Ecto neural progenitor cell (in vitro differentiated cells): Measurements from ENCODE around the gene S100A2.
"Not testable (repeated sequence)": the region's sequence is repeated elsewhere in the genome, so short reads cannot be mapped to it uniquely, and the experiment has no call there.

Experiments
- DNase-seq: peaks from one replicate; pipeline ENCODE4 v3.0.0-alpha.2; 2018; ENCODE audit warnings: low spot score

The S100A2 gene

DNA sequence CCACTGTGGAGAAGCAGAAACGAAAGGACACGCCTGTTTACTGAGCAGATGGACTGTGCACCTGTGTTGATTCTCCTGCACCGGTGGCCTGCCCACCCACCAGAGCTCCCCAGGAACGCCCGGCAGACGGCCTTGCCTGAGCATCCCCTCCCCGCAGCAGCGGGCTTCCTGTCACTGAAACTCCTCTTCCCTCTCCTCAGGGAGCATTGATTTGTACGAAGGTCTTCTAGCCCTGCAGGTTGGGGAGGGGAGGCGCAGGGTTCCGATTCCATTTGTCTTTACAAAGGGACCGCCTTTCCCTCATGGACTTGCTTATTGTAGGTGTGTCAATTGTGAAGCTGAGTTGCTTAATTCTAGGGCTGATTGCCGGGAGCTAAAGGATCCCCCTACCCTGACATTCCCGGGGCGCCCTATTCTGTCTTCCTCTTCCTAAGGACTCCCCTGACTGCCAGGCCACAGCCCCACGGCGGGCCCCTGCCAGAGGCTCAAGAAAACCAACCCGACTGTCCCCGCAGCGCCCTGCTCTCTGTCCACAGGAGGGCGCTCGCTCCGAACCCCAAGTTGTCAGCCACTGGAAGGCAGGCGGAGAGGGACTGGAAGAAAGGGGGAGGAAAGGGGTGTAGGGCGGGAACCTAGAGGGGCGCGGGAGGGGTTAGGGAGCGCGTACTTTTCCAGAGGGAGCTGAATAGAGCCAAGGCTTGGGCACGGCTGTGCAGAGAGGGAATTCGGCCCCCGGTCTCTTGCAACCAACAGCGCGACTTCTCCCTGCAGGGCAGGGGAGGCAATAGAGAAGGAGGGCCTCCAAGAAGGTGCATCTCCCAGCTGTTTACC is 32.7 kb downstream of the S100A2 start:
- peak; percentile 93 for DNase-seq

DNA sequence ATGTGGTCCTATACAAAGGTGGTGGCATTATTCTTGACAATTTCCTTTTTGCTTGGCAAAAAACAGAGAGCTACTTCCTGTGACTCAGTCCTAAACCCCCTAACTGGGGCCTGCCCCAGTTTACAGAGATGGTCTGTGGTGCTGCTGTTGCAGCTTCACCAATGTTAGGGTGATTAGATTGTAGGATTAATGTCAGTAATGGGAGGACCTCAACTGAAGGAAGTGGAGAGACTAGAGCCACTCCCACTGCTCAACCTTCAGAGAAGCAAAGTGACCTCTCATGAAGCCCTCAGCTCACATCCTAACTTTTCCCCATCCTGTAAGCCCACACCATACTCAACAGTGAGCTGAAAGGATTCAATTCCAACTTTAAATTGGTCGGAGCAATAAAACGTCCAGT is 33.5 kb downstream of the S100A2 start:
- DNase-seq, result peak; percentile 17

DNA sequence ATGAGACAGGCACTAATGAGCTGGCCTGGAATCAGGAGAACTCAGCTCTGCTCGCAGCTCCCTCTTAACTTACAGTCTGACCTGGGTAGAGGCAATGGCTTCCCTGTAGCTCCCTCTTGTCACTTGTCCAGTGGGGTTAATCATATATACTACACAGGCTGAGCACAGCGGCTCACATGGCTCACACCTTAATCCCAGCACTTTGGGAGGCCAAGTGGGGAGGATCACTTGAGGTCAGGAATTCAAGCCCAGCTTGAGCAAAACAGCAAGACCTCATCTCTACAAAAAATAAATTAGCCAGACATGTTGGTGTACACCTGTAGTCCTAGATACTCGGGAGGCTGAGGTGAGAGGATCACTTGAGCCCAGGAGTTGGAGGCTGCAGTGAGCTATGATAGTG is 34.0 kb downstream of the S100A2 start:
- DNase-seq, result peak; percentile 30

GRCh38 chr1:153527683-153528040 is 38.0 kb downstream of the S100A2 start:
- DNase-seq, result peak; percentile 29

GRCh38 chr1:153527023-153527682 is 38.5 kb downstream of the S100A2 start:
- DNase-seq, result peak; percentile 23

DNA sequence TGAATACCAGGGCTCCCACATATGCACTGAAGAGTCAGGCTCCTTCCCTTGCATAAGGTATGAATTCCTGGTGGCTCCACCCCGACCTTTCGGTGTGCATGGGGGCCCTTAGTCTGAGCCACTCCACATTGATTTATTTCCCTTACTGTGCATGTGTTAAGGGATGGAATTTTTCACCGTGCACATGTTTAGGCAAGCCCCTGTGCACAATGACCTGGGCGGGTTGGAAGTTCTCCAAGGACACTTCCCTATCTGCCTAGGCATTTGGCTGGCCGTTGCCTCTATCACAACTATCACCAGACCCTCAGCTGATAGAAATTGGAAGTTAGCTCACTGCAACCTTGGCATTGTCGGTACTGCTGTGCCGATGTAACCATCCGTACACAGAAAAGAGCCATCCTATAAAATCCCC is 39.5 kb downstream of the S100A2 start:
- DNase-seq, result peak; percentile 40

DNA sequence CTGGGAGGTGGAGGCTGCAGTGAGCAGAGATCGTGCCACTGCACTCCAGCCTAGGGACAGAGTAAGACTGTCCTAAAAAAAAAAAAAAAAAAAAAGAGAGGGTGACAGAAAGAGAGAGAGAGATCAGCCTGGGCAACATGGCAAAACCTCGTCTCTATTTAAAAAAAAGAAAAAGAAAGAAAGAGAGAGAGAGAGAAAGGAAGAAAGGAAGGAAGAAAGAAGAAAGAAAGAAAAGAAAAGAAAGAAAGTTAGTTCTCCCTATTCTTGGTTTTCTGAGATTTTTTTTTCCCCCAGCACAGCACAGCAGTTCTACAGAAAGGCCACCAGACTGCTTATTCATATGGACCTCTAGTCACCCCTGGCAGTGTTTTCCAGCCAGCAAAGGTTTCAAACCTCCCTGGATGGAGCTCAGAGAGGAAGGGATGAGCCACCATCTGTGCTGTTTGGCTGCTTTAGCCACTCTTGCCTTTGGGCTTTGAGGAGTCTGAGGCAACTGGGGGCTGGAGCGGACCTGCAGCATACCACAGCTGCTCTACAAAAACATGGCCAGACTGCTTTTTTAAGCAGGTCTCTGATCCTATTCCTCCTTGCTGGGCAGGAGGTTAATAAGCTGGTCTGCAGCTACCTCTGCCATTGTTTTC is 40.4 kb downstream of the S100A2 start:
- peak; percentile 43 for DNase-seq

- DNase-seq, result peak; percentile 4
These were observed 43.1 kb downstream of the S100A2 start for GRCh38 chr1:153522353-153523048.

DNA sequence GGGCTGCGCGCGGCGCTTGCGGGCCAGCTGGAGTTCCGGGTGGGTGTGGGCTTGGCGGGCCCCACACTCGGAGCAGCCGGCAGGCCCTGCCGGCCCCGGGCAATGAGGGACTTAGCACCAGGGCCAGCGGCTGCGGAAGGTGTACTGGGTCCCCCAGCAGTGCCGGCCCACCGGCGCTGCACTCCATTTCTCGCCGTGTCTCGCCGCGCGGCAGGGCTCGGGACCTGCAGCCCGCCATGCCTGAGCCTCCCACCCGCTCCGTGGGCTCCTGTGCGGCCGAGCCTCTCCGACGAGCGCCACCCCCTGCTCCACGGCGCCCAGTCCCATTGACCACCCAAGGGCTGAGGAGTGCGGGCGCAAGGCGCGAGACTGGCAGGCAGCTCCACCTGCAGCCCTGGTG is 43.8 kb downstream of the S100A2 start:
- DNase-seq, result peak; percentile 21

- DNase-seq, result no peak
These were observed 44.7 kb downstream of the S100A2 start for GRCh38 chr1:153520818-153521476.

DNA sequence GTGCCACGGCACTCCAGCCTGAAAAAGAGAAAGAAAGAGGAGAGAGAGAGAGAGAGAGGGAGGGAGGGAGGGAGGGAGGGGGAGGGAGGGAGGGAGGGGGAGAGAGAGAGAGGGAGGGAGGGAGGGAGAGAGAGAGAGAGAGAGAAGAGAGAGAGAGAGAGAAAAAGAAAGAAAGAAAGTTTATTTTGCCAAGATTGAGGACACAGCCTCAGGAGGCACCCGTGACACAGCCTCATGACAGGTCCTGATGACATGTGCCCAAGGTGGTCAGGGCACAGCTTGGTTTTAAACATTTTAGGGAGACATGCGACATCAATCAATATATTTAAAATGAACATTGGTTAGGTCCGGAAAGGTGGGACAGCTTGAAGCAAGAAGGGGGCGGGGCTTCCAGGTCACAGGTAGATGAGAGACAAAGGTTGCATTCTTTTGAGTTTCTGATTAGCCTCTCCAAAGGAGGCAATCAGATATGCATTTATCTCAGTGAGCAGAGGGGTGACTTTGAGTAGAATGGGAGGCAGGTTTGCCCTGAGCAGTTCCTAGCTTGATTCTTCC is 45.4 kb downstream of the S100A2 start:
- not testable (repeated sequence) for DNase-seq

- DNase-seq, result no peak
These were observed 46.4 kb downstream of the S100A2 start for GRCh38 chr1:153519242-153519641.

GRCh38 chr1:153515504-153516394 is 49.9 kb downstream of the S100A2 start:
- DNase-seq, result no peak

DNA sequence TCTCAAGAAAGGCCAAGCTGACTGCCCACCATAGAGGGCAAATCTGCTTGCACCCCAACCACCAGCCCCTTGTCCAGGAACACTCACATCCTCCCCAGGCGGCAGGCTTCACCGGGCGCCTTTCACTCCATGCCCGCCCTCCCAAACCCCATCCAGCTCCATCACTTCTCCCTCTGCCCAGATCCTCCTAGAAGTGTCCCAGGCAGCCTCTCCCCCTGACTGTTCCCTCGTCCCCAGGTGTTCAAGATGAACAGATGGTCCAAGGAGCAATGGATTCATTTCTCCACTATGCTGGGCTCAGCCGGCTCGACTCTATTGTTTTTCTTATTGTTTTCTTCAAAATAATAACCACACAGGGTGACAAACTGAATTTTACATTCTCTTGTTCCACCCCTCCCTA is 52.0 kb downstream of the S100A2 start:
- DNase-seq, result no peak

DNA sequence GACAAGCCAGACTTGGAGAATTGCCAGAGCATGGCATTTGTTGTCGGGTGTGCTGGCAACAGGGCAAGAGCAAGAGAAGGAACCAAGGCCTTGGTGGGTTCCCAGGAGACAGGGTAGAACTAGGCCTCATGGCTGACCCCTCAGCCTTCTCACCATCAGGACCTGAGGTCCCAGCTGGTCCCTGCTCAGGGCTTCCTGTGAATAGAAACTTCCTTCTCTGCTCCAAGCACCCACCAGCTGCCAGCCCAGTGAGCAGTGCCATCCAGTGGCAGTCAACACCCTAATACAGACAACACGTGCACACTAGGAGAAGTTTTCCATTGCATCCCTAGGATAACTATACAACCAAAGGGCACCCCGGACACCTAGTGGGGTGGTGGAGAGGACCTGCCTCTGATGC is 52.6 kb downstream of the S100A2 start:
- DNase-seq, result no peak
